Retinal pigment epithelial cell (primary cell): ENCODE data around the gene SRXN1.
"Not testable (repeated sequence)": the region's sequence is repeated elsewhere in the genome, so short reads cannot be mapped to it uniquely, and the experiment has no call there.

Experiments
- DNase-seq: peaks from one replicate; pipeline ENCODE4 v3.0.0-alpha.2; 2010; ENCODE audit warnings: low read depth
- H3K4me3 ChIP-seq: 2 replicates; pipeline ENCODE4 v1.5.1; 2011; ENCODE audit warnings: mild to moderate bottlenecking, low read length, control low read depth, moderate library complexity
- TF ChIP-seq, protein P1 (sequence below): conservative IDR thresholded peaks from 2 replicates; pipeline ENCODE4 v1.5.1; 2011; ENCODE audit warnings: low read depth, low read length, control low read depth, inconsistent platforms

The SRXN1 gene

GRCh38 chr20:695165-695866, 42.3 kb upstream of the SRXN1 start:
- H3K4me3 ChIP-seq, result no peak overlapping the region
- TF ChIP-seq, protein P1, sequence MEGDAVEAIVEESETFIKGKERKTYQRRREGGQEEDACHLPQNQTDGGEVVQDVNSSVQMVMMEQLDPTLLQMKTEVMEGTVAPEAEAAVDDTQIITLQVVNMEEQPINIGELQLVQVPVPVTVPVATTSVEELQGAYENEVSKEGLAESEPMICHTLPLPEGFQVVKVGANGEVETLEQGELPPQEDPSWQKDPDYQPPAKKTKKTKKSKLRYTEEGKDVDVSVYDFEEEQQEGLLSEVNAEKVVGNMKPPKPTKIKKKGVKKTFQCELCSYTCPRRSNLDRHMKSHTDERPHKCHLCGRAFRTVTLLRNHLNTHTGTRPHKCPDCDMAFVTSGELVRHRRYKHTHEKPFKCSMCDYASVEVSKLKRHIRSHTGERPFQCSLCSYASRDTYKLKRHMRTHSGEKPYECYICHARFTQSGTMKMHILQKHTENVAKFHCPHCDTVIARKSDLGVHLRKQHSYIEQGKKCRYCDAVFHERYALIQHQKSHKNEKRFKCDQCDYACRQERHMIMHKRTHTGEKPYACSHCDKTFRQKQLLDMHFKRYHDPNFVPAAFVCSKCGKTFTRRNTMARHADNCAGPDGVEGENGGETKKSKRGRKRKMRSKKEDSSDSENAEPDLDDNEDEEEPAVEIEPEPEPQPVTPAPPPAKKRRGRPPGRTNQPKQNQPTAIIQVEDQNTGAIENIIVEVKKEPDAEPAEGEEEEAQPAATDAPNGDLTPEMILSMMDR, result no peak
- DNase-seq, result no peak

DNA sequence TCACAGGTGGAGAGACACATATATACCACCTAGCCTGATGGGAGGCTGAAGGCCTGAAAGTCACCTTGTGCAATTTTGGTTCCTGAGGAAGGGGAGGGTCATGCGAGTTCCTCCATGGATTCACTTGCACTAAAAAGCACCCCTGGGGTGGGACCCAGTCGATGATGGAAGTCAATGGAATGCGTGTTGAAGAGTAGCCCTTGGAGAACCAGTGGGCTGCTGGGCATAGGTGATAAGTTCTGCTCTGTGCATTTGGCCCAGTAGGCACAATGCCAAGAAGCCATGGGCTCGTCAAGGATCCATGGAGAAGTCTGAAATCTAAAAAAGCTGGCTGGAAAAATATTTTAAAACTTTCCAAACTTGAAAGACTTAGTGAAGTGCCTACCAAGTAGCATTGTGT, 41.5 kb upstream of the SRXN1 start:
- DNase-seq, result no peak
- TF ChIP-seq, protein P1, result no peak

DNA sequence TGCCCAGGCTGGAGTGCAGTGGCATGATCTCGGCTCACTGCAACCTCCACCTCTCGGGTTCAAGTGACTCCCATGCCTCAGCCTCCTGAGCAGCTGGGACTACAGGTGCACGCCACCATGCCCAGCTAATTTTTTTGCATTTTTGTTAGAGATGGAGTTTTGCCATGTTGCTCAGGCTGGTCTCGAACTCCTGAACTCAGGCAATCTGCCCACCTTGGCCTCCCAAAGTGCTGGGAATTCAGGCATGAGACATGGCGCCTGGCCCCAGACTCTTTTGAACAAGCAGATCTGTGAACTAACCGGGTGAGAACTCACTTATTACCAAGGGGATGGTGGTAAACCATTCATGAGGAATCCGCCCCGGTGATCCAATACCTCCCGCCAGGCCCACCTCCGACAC, 40.8 kb upstream of the SRXN1 start:
- H3K4me3 ChIP-seq, DNase-seq: not testable (repeated sequence)

More for the DNA sequence above, 41.5 kb upstream of the SRXN1 start:
- no peak overlapping the region for H3K4me3 ChIP-seq

- TF ChIP-seq, protein P1, result no peak
- no peak for DNase-seq
- H3K4me3 ChIP-seq, result no peak overlapping the region
Observed at GRCh38 chr20:692044-692443, 39.0 kb upstream of the SRXN1 start.

DNA sequence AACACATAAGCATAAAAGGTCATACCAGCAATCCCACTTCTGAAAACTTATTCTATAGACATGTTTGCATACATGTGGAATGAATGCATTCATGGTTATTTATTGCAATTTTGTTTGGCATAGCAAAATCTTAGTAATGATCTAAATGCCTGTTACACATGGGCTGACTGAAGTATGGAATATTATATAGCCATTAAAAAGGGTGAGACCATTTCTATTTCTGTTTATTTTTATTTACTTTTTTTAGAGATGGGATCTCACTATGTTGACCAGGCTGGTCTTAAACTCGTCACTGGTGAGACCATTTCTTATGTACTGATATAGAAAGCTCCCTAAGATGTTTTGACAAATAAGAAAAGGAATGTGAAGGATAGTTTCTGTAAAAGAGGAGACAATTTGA, 36.9 kb upstream of the SRXN1 start:
- TF ChIP-seq, protein P1, result no peak
- no peak overlapping the region for H3K4me3 ChIP-seq
- no peak for DNase-seq

DNA sequence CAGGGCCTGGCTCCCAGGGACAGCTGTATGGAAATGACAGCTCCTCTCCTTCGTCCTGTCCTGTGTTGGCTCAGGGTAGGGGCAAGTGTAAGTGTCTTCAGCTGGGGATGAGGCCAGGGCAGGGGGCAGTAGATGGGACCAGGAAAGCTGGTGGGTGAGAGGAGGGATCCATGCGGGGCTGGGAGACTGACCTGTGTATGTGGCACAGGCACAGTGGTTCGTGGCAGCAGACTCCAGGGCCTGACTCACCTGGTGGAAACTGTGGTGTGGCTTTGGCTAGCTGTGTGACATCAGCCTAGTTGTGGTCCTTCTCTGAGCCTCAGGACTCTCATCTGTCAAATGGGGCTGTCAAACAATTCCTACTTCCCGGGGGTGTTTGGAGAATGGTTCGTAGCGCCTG, 36.3 kb upstream of the SRXN1 start:
- no peak overlapping the region for H3K4me3 ChIP-seq
- no peak for DNase-seq
- TF ChIP-seq, protein P1, result no peak

GRCh38 chr20:688809-689212, 35.8 kb upstream of the SRXN1 start:
- TF ChIP-seq, protein P1, result no peak

More at GRCh38 chr20:688809-689212, 35.8 kb upstream of the SRXN1 start:
- no peak overlapping the region for H3K4me3 ChIP-seq
- DNase-seq, result no peak
